Endothelial cell of umbilical vein (primary cell): ENCODE measurements around the gene PLIN5. TPM values are rescaled to one million over a fixed set of nuclear protein-coding genes. Genes with fewer than 3 reads are reported as not detected.

Experiments used
- BruUV-seq: library from RNA; stranded (reverse); fragments of 400-500 nt; replicated peaks from 2 replicates; lab custom pipeline; 2021; lab: Mats Ljungman, UMichigan
- CTCF ChIA-PET: fragments of 300-600, 350-600 bp; sonication (Branson Sonifier 250); formaldehyde crosslinking; loops from one replicate; lab custom pipeline; 2021; ENCODE audit warnings: antibody characterized with exemption, inconsistent platforms; lab: Charles Lee
- POLR2A ChIA-PET: fragments of 300-600, 350-600 bp; sonication (Branson Sonifier 250); formaldehyde crosslinking; loops from one replicate; lab custom pipeline; 2021; ENCODE audit warnings: antibody characterized with exemption, inconsistent platforms; lab: Charles Lee
- DNase-seq: peaks from one replicate; pipeline ENCODE4 v3.0.0-alpha.2; 2011; ENCODE audit warnings: low read depth, low spot score
- FAIRE-seq: peaks from 2 replicates; lab custom pipeline; 2011; peaks lifted over from hg19 to GRCh38; lab: Jason Lieb, UNC
- H2AFZ ChIP-seq: 2 replicates; pipeline ENCODE4 v1.6.0; 2012; ENCODE audit warnings: low read depth, low read length, control low read depth, inconsistent platforms
- H3K27ac ChIP-seq: 2 replicates; pipeline ENCODE4 v1.5.1; 2011; ENCODE audit warnings: low read depth, mild to moderate bottlenecking, control low read depth, low read length, moderate library complexity; ENCODE audit not compliant: insufficient read depth
- H3K27me3 ChIP-seq, 2 experiments: 2 replicates each; pipeline versions ENCODE4 v1.6.0 to v1.6.1; 2011; ENCODE audit warnings: low read length in 2 of 2, mixed read lengths in 1 of 2; ENCODE audit not compliant: control insufficient read depth in 2 of 2, insufficient read depth in 2 of 2
- H3K36me3 ChIP-seq, 2 experiments: 2 replicates in 1 of 2; 3 replicates in 1 of 2; pipeline ENCODE4 v1.5.1; 2011; ENCODE audit warnings: low read length in 2 of 2, mild to moderate bottlenecking in 1 of 2, moderate library complexity in 1 of 2; ENCODE audit not compliant: control insufficient read depth in 2 of 2, insufficient read depth in 2 of 2; ENCODE audit errors: extremely low read depth in 1 of 2
- H3K4me1 ChIP-seq: 3 replicates; pipeline ENCODE4 v1.5.1; 2011; ENCODE audit warnings: mild to moderate bottlenecking, low read length; ENCODE audit not compliant: control insufficient read depth, insufficient read depth; ENCODE audit errors: extremely low read depth
- H3K4me2 ChIP-seq: 2 replicates; pipeline ENCODE4 v1.6.1; 2011; ENCODE audit warnings: low read length, control low read depth, mixed read lengths; ENCODE audit not compliant: insufficient read depth
- H3K4me3 ChIP-seq, 3 experiments: fragments of 200-600 bp in 1 of 3; sonication (generic), shearing (Covaris generic) in 1 of 3; replicated peaks in 1 of 3; 2 replicates each; pipeline ENCODE4 v1.5.1; 2011 to 2016; ENCODE audit warnings: control low read depth in 3 of 3, low read length in 3 of 3, mild to moderate bottlenecking in 2 of 3, inconsistent platforms in 1 of 3, low read depth in 1 of 3, moderate library complexity in 1 of 3; ENCODE audit not compliant: insufficient read depth in 1 of 3
- H3K79me2 ChIP-seq: 2 replicates; pipeline ENCODE4 v1.6.0; 2012; ENCODE audit warnings: low read length, inconsistent platforms; ENCODE audit not compliant: control insufficient read depth, insufficient read depth
- H3K9ac ChIP-seq: replicated peaks from 2 replicates; pipeline ENCODE3; 2011; ENCODE audit warnings: low read length, control low read depth; ENCODE audit not compliant: insufficient read depth; ENCODE audit errors: extremely low read depth
- H3K9me1 ChIP-seq: replicated peaks from 3 replicates; pipeline ENCODE4 v1.6.0; 2011; ENCODE audit warnings: mild to moderate bottlenecking, low read length; ENCODE audit not compliant: control insufficient read depth, insufficient read depth; ENCODE audit errors: extremely low read depth
- H3K9me3 ChIP-seq: replicated peaks from 2 replicates; pipeline ENCODE4 v1.5.1; 2012; ENCODE audit warnings: low read length, inconsistent platforms; ENCODE audit not compliant: control insufficient read depth, insufficient read depth
- H4K20me1 ChIP-seq: replicated peaks from 2 replicates; pipeline ENCODE3; 2011; ENCODE audit warnings: mild to moderate bottlenecking, low read length; ENCODE audit not compliant: control insufficient read depth, insufficient read depth; ENCODE audit errors: extremely low read depth
- EZH2 ChIP-seq: IDR thresholded peaks from 2 replicates; pipeline ENCODE4 v1.6.1; 2012; ENCODE audit warnings: borderline replicate concordance, low read depth, mild to moderate bottlenecking, moderate library complexity, low read length, inconsistent platforms; ENCODE audit not compliant: severe bottlenecking
- FOS ChIP-seq: IDR thresholded peaks from 2 replicates; pipeline ENCODE4 v1.6.1; 2011; ENCODE audit warnings: mild to moderate bottlenecking, low read length, moderate library complexity, borderline replicate concordance; ENCODE audit not compliant: insufficient read depth
- GATA2 ChIP-seq: IDR thresholded peaks from 2 replicates; pipeline ENCODE4 v1.7.0; 2011; ENCODE audit warnings: low read depth, mild to moderate bottlenecking, moderate library complexity, mixed read lengths, low read length; ENCODE audit not compliant: insufficient read length, insufficient read depth
- JUN ChIP-seq: IDR thresholded peaks from 2 replicates; pipeline ENCODE4 v1.6.1; 2011; ENCODE audit warnings: borderline replicate concordance, low read depth; ENCODE audit not compliant: insufficient read length, insufficient read depth
- MYC ChIP-seq: IDR thresholded peaks from one replicate; pipeline ENCODE4 v1.6.1; 2011; ENCODE audit warnings: mild to moderate bottlenecking, low read depth, low read length
- POLR2A ChIP-seq: IDR thresholded peaks from 2 replicates; pipeline ENCODE4 v1.6.1; 2012; ENCODE audit warnings: low read depth, mild to moderate bottlenecking, control low read depth, low read length
- POLR2AphosphoS5 ChIP-seq: IDR thresholded peaks from 2 replicates; pipeline ENCODE4 v1.6.1; 2012; ENCODE audit warnings: low read depth, mild to moderate bottlenecking, control low read depth, low read length, moderate library complexity; ENCODE audit not compliant: insufficient read depth
- dilution Hi-C: fragments of 300-500 bp; cut with MboI; formaldehyde crosslinking; loops from one replicate; pipeline ENCODE4 v1.15.0; 2019; ENCODE audit warnings: low sequenced_read_pairs; ENCODE audit not compliant: extremely low pct_ligation_motif_present
- intact Hi-C: fragments of 100-400 bp; cut with micrococcal nuclease; formaldehyde crosslinking; loops from one replicate; pipeline ENCODE4 v1.10.0; 2022
- polyA plus RNA-seq, 4 experiments: library from polyadenylated mRNA; depleted of rRNA in 3 of 4; stranded (reverse) in 3 of 4; unstranded in 1 of 4; fragments of >200 nt; gene quantifications; 2 replicates each; pipeline versions ENCODE4 v1.2.1 to v1.2.3, GENCODE V29; 2011 to 2012; ENCODE audit warnings: missing spikeins in 1 of 4
- total RNA-seq: library from RNA; stranded (reverse); gene quantifications from 2 replicates; pipeline ENCODE4 v1.2.3, GENCODE V29; 2021
- TF ChIP-seq, protein P1 (sequence below), 2 donors: IDR thresholded peaks; 1 replicate in 1 of 2; 2 replicates in 1 of 2; pipeline ENCODE4 v1.5.1; 2011; ENCODE audit warnings: low read length in 2 of 2, mild to moderate bottlenecking in 2 of 2, moderate library complexity in 2 of 2, control low read depth in 1 of 2, inconsistent platforms in 1 of 2, low read depth in 1 of 2; ENCODE audit not compliant: insufficient read depth in 1 of 2; ENCODE audit errors: extremely low read depth in 1 of 2
- TF ChIP-seq, protein P2 (sequence below): IDR thresholded peaks from 2 replicates; pipeline ENCODE4 v1.6.1; 2011; ENCODE audit not compliant: insufficient read depth, insufficient read length

Gene PLIN5
- total and polyA plus RNA-seq, 2 donors (not counting 3 experiments of a cell fraction or from before 2014, with no cell fraction given): 0.17 to 0.24 TPM

DNA sequence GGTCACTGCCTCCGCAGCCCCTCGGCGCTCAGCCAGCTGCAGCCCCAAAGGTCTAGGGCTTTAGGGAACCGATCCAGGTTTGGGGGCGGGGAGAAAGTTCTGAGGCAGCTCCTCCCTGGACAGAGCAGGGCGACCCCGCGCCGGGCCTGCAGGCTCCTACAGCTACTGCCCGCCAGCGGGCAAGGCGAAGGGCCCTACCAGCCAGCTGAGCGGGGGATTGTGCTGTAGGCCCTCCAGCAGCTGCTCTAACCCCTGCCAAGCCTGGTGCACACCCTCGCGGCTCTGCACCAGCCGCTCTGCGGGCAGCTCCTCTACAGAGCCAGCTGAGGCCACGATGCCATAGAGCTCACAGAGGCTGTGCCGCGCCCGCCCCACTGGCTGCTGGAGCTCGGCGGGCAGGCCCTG lies 30.7 kb downstream of the PLIN5 start:
- Histone ChIP-seq H3K9me3 (no peaks in the 10 kb centered on the region), H3K36me3 (peaks cover 5 to 24% of the 10 kb centered on the region in 2 experiments), H4K20me1 (no peaks in the 10 kb centered on the region), H3K9me1 (no peaks in the 10 kb centered on the region), H3K4me1 (peaks cover 10% of the 10 kb centered on the region), H3K4me3 (no peak overlapping the region), H3K9ac (no peak overlapping the region), H3K4me2 (no peak overlapping the region), H3K79me2 (no peaks in the 10 kb centered on the region), H3K27me3 (no peaks in the 10 kb centered on the region), H2AFZ (no peak overlapping the region), H3K27ac (no peak overlapping the region)
- intact Hi-C loops (no loop called here), dilution Hi-C loops (no loop called here)
- FAIRE-seq (no peak), DNase-seq (no peak)
- no TSS peak for BruUV-seq
- TF ChIP-seq POLR2A (no peak), POLR2AphosphoS5 (no peak), EZH2 (no peak), GATA2 (no peak), MYC (no peak), JUN (no peak), FOS (no peak)
- TF ChIP-seq, protein P1, sequence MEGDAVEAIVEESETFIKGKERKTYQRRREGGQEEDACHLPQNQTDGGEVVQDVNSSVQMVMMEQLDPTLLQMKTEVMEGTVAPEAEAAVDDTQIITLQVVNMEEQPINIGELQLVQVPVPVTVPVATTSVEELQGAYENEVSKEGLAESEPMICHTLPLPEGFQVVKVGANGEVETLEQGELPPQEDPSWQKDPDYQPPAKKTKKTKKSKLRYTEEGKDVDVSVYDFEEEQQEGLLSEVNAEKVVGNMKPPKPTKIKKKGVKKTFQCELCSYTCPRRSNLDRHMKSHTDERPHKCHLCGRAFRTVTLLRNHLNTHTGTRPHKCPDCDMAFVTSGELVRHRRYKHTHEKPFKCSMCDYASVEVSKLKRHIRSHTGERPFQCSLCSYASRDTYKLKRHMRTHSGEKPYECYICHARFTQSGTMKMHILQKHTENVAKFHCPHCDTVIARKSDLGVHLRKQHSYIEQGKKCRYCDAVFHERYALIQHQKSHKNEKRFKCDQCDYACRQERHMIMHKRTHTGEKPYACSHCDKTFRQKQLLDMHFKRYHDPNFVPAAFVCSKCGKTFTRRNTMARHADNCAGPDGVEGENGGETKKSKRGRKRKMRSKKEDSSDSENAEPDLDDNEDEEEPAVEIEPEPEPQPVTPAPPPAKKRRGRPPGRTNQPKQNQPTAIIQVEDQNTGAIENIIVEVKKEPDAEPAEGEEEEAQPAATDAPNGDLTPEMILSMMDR (IDR thresholded peaks at IDR 0.05; ENCODE audit: extremely low read depth in 1 of 2, insufficient read depth in 1 of 2, low read depth in 1 of 2, low read length in 2 of 2): no peak
- TF ChIP-seq, protein P2, sequence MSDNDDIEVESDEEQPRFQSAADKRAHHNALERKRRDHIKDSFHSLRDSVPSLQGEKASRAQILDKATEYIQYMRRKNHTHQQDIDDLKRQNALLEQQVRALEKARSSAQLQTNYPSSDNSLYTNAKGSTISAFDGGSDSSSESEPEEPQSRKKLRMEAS: no peak
- ChIA-PET POLR2A (no interaction called here), CTCF (interaction anchor here (1.7 to 1.9 kb wide), 2 partner anchors 19 to 21 kb away, joined by 7 to 11 read pairs; no protein-coding TSS in a partner anchor)
